ENCODE results near the gene PCSK6. TPM values are rescaled to one million over a fixed set of nuclear protein-coding genes. Genes with fewer than 3 reads are reported as not detected.

PCSK6 gene
- total and polyA plus RNA-seq, 2 experiments from 2014 or later: 0.38 TPM; not detected in 1

GRCh38 chr15:101355678-101356464 is 133.6 kb downstream of the PCSK6 start:
- Histone ChIP-seq H3K9me3 (ENCODE audit: low read depth) (no peaks in the 10 kb centered on the region), H3K27ac (no peak overlapping the region), H3K4me3 (no peak overlapping the region), H3K36me3 (ENCODE audit: low read depth) (no peaks in the 10 kb centered on the region), H3K4me2 (ENCODE audit: unreplicated experiment) (no peak overlapping the region), H3K9ac (no peak overlapping the region), H4K20me1 (ENCODE audit: insufficient read depth) (no peaks in the 10 kb centered on the region), H3F3A (ENCODE audit: insufficient read depth) (no peaks in the 10 kb centered on the region), H2AFZ (no peak overlapping the region), H3K9me2 (ENCODE audit: insufficient read depth) (no peaks in the 10 kb centered on the region), H3K79me2 (ENCODE audit: insufficient read depth) (no peaks in the 10 kb centered on the region), H3K4me1 (ENCODE audit: insufficient read depth) (no peaks in the 10 kb centered on the region), H3K27me3 (replicated peaks; ENCODE audit: insufficient read depth) (no peaks in the 10 kb centered on the region; the same call in none of the 2 replicates)
- 30 to 32% methylated on average over 23 of the region's 23 CpGs for WGBS, 2 experiments (ENCODE audit: low coverage in 1 of 2, low lambda C conversion rate in 2 of 2, missing lambda C conversion rate in 2 of 2)
- TF ChIP-seq EZH2phosphoT487 (IDR thresholded peaks at IDR 0.05; ENCODE audit: insufficient read depth, low read depth) (no peak), EZH2 (IDR thresholded peaks at IDR 0.05; ENCODE audit: insufficient read depth, poor library complexity, severe bottlenecking) (no peak)
- in situ Hi-C loops (cut with MboI): no loop called here
- no peak for DNase-seq

- in situ Hi-C loops (cut with MboI): no loop called here
Measured at GRCh38 chr15:101354891-101355623, 134.4 kb downstream of the PCSK6 start.

GRCh38 chr15:101353240-101353639 is 136.3 kb downstream of the PCSK6 start:
- TF ChIP-seq EZH2phosphoT487 (IDR thresholded peaks at IDR 0.05; ENCODE audit: insufficient read depth, low read depth): no peak
- no peak for TF ChIP-seq EZH2 (IDR thresholded peaks at IDR 0.05; ENCODE audit: insufficient read depth, poor library complexity, severe bottlenecking)
- H3K36me3 ChIP-seq (ENCODE audit: low read depth): no peaks in the 10 kb centered on the region
- in situ Hi-C loops (cut with MboI): no loop called here
- no peaks in the 10 kb centered on the region for H3K79me2 ChIP-seq (ENCODE audit: insufficient read depth)
- no peaks in the 10 kb centered on the region for H3K4me1 ChIP-seq (ENCODE audit: insufficient read depth)
- 62% methylated on average over 7 of the region's 7 CpGs for WGBS, 2 experiments (ENCODE audit: low coverage in 1 of 2, low lambda C conversion rate in 2 of 2, missing lambda C conversion rate in 2 of 2)
- no peak overlapping the region for H3K27ac ChIP-seq
- no peaks in the 10 kb centered on the region for H3K9me2 ChIP-seq (ENCODE audit: insufficient read depth)
- H2AFZ ChIP-seq: no peak overlapping the region
- DNase-seq: no peak
- H3F3A ChIP-seq (ENCODE audit: insufficient read depth): no peaks in the 10 kb centered on the region
- no peak overlapping the region for H3K4me2 ChIP-seq (ENCODE audit: unreplicated experiment)
- peaks cover 7% of the 10 kb centered on the region for H3K27me3 ChIP-seq (replicated peaks; ENCODE audit: insufficient read depth)
- no peaks in the 10 kb centered on the region for H4K20me1 ChIP-seq (ENCODE audit: insufficient read depth)
- no peaks in the 10 kb centered on the region for H3K9me3 ChIP-seq (ENCODE audit: low read depth)
- H3K4me3 ChIP-seq: no peak overlapping the region
- no peak overlapping the region for H3K9ac ChIP-seq

More at GRCh38 chr15:101354891-101355623, 134.4 kb downstream of the PCSK6 start:
- Histone ChIP-seq H2AFZ (no peak overlapping the region), H3K79me2 (ENCODE audit: insufficient read depth) (no peaks in the 10 kb centered on the region), H3K9me2 (ENCODE audit: insufficient read depth) (no peaks in the 10 kb centered on the region), H3K27me3 (replicated peaks; ENCODE audit: insufficient read depth) (no peaks in the 10 kb centered on the region; the same call in 1 of the 2 replicates), H3K27ac (no peak overlapping the region), H3K4me1 (ENCODE audit: insufficient read depth) (no peaks in the 10 kb centered on the region), H3K9ac (no peak overlapping the region), H3F3A (ENCODE audit: insufficient read depth) (no peaks in the 10 kb centered on the region), H3K4me3 (no peak overlapping the region), H3K9me3 (ENCODE audit: low read depth) (no peaks in the 10 kb centered on the region), H3K4me2 (ENCODE audit: unreplicated experiment) (no peak overlapping the region), H3K36me3 (ENCODE audit: low read depth) (no peaks in the 10 kb centered on the region), H4K20me1 (ENCODE audit: insufficient read depth) (no peaks in the 10 kb centered on the region)
- no peak for DNase-seq
- TF ChIP-seq EZH2phosphoT487 (IDR thresholded peaks at IDR 0.05; ENCODE audit: insufficient read depth, low read depth): no peak
- TF ChIP-seq EZH2 (IDR thresholded peaks at IDR 0.05; ENCODE audit: insufficient read depth, poor library complexity, severe bottlenecking): no peak
- WGBS, 2 experiments (ENCODE audit: low coverage in 1 of 2, low lambda C conversion rate in 2 of 2, missing lambda C conversion rate in 2 of 2): 32 to 35% methylated on average over 5 of the region's 5 CpGs

GRCh38 chr15:101351736-101352135 is 137.8 kb downstream of the PCSK6 start:
- peaks cover 19% of the 10 kb centered on the region for H3K27me3 ChIP-seq (replicated peaks; ENCODE audit: insufficient read depth)
- H3K4me3 ChIP-seq: no peak overlapping the region
- in situ Hi-C loops (cut with MboI): no loop called here
- H3K4me1 ChIP-seq (ENCODE audit: insufficient read depth): no peaks in the 10 kb centered on the region
- H3K36me3 ChIP-seq (ENCODE audit: low read depth): no peaks in the 10 kb centered on the region
- no peak for DNase-seq
- H3K9me2 ChIP-seq (ENCODE audit: insufficient read depth): no peaks in the 10 kb centered on the region
- TF ChIP-seq EZH2 (IDR thresholded peaks at IDR 0.05; ENCODE audit: insufficient read depth, poor library complexity, severe bottlenecking) (no peak), EZH2phosphoT487 (IDR thresholded peaks at IDR 0.05; ENCODE audit: insufficient read depth, low read depth) (no peak)
- H3F3A ChIP-seq (ENCODE audit: insufficient read depth): no peaks in the 10 kb centered on the region
- 66 to 78% methylated on average over 2 of the region's 2 CpGs for WGBS, 2 experiments (ENCODE audit: low coverage in 1 of 2, low lambda C conversion rate in 2 of 2, missing lambda C conversion rate in 2 of 2)
- no peak overlapping the region for H3K4me2 ChIP-seq (ENCODE audit: unreplicated experiment)
- H3K9ac ChIP-seq: no peak overlapping the region
- H3K79me2 ChIP-seq (ENCODE audit: insufficient read depth): no peaks in the 10 kb centered on the region
- H2AFZ ChIP-seq: no peak overlapping the region
- H4K20me1 ChIP-seq (ENCODE audit: insufficient read depth): no peaks in the 10 kb centered on the region
- H3K27ac ChIP-seq: no peak overlapping the region
- H3K9me3 ChIP-seq (ENCODE audit: low read depth): no peaks in the 10 kb centered on the region
